Hepatocyte (in vitro differentiated cells): ENCODE results near the gene CIDEC.

Experiments used
- EZH2 ChIP-seq: fragments of 200-600 bp; sonication (generic); IDR thresholded peaks from 2 replicates; pipeline ENCODE4 v1.6.1; 2016; ENCODE audit warnings: antibody characterized with exemption, mild to moderate bottlenecking, borderline replicate concordance
- TF ChIP-seq, protein P1 (sequence below): fragments of 200-600 bp; sonication (generic); IDR thresholded peaks from 2 replicates; pipeline ENCODE4 v1.5.1; 2016; ENCODE audit warnings: antibody characterized with exemption, mild to moderate bottlenecking; ENCODE audit not compliant: poor library complexity

DNA sequence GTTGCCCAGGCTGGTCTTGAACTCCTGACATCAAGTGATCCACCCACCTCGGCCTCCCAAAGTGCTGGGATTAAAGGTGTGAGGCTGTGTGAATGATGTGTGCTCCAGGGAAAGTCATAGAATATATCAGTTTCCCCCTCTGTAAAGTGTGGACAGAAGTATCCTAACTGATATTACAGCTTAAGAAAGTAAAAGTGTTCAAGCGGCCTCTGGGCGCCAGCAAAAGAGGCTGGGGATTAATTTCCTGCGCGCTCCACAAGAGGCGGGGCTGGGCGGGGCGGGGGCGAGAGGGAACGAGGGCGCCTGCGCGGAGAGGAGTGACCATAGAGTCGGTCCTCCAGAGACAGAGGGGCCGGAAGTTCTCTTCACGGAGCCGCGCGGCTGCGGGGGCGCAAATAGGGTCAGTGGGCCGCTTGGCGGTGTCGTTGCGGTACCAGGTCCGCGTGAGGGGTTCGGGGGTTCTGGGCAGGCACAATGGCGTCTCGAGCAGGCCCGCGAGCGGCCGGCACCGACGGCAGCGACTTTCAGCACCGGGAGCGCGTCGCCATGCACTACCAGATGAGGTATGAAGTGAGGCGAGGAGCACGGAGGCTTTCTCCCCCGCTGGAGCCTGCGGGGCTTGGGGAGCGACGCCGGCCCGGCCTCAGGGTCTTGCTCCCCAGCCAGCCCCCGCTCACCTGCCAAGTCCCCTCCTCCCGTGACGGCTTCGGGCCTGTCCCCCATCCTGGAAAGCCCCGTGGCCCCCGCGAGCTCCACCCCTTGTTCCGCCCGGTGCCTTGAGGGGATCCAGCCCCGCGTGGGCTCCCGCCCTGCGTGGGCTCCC, 10.4 kb upstream of the CIDEC start, which contains the start of gene JAGN1:
- TF ChIP-seq, protein P1, sequence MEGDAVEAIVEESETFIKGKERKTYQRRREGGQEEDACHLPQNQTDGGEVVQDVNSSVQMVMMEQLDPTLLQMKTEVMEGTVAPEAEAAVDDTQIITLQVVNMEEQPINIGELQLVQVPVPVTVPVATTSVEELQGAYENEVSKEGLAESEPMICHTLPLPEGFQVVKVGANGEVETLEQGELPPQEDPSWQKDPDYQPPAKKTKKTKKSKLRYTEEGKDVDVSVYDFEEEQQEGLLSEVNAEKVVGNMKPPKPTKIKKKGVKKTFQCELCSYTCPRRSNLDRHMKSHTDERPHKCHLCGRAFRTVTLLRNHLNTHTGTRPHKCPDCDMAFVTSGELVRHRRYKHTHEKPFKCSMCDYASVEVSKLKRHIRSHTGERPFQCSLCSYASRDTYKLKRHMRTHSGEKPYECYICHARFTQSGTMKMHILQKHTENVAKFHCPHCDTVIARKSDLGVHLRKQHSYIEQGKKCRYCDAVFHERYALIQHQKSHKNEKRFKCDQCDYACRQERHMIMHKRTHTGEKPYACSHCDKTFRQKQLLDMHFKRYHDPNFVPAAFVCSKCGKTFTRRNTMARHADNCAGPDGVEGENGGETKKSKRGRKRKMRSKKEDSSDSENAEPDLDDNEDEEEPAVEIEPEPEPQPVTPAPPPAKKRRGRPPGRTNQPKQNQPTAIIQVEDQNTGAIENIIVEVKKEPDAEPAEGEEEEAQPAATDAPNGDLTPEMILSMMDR = no peak
- no peak for TF ChIP-seq EZH2
